Measurements from ENCODE around the gene CCDC33. TPM values are rescaled to one million over a fixed set of nuclear protein-coding genes. Genes with fewer than 3 reads are reported as not detected.

The CCDC33 gene
- total RNA-seq, 1 donor from 2014 or later: 0.25 TPM

- DNase-seq (ENCODE audit: low read depth): no peak
- Histone ChIP-seq H3K4me3 (ENCODE audit: low read depth, low read length) (no peak overlapping the region), H3K36me3 (ENCODE audit: control insufficient read depth, insufficient read depth, low read length) (no peaks in the 10 kb centered on the region), H3K27me3 (ENCODE audit: control insufficient read depth, insufficient read depth, low read length) (peaks cover 76% of the 10 kb centered on the region)
- TF ChIP-seq, protein P1, sequence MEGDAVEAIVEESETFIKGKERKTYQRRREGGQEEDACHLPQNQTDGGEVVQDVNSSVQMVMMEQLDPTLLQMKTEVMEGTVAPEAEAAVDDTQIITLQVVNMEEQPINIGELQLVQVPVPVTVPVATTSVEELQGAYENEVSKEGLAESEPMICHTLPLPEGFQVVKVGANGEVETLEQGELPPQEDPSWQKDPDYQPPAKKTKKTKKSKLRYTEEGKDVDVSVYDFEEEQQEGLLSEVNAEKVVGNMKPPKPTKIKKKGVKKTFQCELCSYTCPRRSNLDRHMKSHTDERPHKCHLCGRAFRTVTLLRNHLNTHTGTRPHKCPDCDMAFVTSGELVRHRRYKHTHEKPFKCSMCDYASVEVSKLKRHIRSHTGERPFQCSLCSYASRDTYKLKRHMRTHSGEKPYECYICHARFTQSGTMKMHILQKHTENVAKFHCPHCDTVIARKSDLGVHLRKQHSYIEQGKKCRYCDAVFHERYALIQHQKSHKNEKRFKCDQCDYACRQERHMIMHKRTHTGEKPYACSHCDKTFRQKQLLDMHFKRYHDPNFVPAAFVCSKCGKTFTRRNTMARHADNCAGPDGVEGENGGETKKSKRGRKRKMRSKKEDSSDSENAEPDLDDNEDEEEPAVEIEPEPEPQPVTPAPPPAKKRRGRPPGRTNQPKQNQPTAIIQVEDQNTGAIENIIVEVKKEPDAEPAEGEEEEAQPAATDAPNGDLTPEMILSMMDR (IDR thresholded peaks at IDR 0.05; ENCODE audit: insufficient read depth, low read length, poor library complexity, severe bottlenecking): no peak
Observed at GRCh38 chr15:74304431-74304830, 68.3 kb downstream of the CCDC33 start.

DNA sequence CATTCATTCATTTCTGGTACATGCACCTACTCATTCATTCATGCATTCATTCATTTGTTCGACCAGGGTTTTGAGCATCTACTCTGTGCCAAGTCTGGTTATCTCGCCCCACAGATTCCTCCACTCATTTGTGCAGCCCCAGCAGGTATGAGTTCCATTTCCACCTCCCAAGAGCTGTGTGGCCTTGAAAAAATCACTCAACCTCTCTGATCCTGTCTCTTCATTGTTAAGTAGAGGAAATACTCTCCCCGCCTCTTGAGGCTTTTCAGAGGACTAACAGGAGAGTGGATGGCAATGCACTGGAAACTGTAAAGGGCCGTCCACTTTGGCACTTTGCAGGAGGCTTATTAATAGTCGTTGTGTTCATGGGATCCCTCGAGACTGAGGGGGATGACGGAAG, 69.6 kb downstream of the CCDC33 start:
- peaks cover 69% of the 10 kb centered on the region for H3K27me3 ChIP-seq (ENCODE audit: control insufficient read depth, insufficient read depth, low read length)
- H3K36me3 ChIP-seq (ENCODE audit: control insufficient read depth, insufficient read depth, low read length): no peaks in the 10 kb centered on the region
- H3K4me3 ChIP-seq (ENCODE audit: low read depth, low read length): no peak overlapping the region
- TF ChIP-seq, protein P1 (IDR thresholded peaks at IDR 0.05; ENCODE audit: insufficient read depth, low read length, poor library complexity, severe bottlenecking): no peak
- no peak for DNase-seq (ENCODE audit: low read depth)

DNA sequence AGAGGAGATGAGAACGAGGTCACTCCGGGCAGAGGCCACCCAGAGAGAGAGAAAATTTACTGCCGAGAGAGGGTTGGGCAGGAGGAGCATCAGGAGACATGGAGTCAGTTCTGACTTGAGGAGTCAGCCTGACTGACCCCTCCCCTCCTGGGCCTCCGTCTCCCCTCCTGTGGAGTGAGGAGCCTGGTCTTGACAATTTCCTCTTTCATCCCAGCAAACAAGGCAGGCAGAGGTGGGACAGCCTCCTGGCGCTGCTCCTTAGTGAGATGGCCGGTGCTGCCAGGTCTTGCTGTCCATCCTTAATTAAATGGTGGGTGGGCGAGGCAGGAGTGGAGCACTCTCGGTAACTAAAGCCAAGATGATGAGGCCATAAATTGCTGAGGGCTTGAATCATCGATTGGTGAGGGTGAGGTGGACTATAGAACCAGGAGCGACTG, 70.7 kb downstream of the CCDC33 start:
- TF ChIP-seq, protein P1 (IDR thresholded peaks at IDR 0.05; ENCODE audit: insufficient read depth, low read length, poor library complexity, severe bottlenecking): no peak
- H3K36me3 ChIP-seq (ENCODE audit: control insufficient read depth, insufficient read depth, low read length): no peaks in the 10 kb centered on the region
- peaks cover 62% of the 10 kb centered on the region for H3K27me3 ChIP-seq (ENCODE audit: control insufficient read depth, insufficient read depth, low read length)
- DNase-seq (ENCODE audit: low read depth): no peak
- H3K4me3 ChIP-seq (ENCODE audit: low read depth, low read length): no peak overlapping the region

DNA sequence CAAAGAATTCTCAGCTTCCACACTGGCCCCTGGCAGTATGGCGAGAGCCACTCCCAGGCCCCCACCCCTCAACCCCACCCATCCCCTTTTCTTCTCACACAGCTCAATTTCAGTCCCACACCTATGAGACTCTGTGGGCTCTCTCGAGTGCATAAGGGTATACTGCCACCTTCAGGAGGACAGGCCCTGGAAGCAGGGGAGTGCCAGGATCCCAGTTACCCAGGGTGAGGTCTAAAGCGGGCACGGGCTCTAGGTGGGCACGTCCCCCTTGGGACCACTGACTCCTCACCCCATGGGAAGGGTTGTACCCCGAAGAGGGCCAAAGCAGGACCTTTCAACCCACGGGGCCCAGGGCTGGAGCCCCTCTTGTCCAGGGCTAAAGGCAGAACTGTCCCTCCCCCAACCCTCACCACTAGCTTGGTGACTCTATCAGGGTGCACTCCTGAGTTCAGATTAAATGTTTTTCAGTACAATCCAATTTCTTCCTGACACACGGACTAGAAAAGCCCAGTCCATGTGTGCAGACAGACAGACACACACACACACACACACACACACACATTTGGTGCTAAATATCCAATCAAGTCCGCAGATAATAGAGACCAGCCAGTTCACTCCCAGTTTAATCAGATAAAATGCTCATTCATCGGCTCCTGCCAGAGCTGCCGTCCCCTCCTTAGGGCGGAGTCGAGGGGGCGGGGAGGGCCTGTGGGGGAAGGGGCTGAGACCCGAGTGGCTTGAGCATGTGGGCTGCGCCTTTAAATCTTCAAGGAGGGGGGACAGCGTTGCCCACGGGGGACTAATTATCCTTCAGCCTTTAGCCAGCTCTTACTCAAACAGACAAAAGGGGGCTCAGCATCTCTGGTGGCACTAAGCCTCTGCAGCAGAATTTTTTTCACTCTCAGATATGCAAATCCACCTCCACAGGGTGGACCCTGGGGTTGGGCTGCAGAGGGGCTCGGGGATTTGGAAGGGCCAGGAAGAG, 72.0 kb downstream of the CCDC33 start:
- H3K27me3 ChIP-seq (ENCODE audit: control insufficient read depth, insufficient read depth, low read length): peaks cover 56% of the 10 kb centered on the region
- DNase-seq (ENCODE audit: low read depth): no peak

DNA sequence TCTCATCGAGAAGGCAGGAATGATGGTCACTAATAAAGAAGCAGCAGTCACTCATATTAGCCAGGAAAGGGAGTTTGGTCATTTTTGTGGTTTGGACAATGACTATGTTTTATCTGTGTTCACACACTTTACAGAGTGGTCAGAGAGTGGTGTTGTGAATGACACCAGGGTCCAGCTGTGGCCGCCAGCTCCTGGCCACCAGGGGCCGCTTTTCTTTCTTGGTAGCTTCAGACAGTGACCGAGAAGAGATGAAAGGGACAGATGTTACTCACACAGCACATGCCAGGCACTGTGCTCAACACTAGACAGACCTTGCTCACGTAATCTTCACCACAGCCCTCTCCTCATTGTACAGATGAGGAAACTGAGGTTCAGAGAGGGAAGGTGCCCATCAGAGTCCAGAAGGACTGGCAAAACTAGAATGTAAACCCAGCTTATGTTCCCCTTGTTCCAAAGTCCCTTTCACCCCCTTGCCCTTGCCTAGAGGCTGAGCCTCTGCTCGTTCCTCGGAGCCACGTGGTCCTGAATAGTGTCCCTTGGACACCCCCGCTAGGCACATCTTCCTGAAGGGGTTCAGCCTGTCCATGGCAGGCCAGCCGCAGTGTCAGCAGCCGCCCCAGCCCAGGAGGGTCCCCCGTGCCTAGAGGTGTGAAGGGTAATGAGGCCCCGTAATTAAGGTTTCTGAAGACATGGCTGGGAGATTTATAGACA, 75.8 kb downstream of the CCDC33 start:
- TF ChIP-seq, protein P1 (IDR thresholded peaks at IDR 0.05; ENCODE audit: insufficient read depth, low read length, poor library complexity, severe bottlenecking): peak; percentile 78
- Histone ChIP-seq H3K27me3 (ENCODE audit: control insufficient read depth, insufficient read depth, low read length) (peaks cover 27% of the 10 kb centered on the region), H3K4me3 (ENCODE audit: low read depth, low read length) (no peak overlapping the region), H3K36me3 (ENCODE audit: control insufficient read depth, insufficient read depth, low read length) (no peaks in the 10 kb centered on the region)
- no peak for DNase-seq (ENCODE audit: low read depth)

More for the DNA sequence above, 72.0 kb downstream of the CCDC33 start:
- TF ChIP-seq, protein P1 (IDR thresholded peaks at IDR 0.05; ENCODE audit: insufficient read depth, low read length, poor library complexity, severe bottlenecking): peak; percentile 92
- Histone ChIP-seq H3K36me3 (ENCODE audit: control insufficient read depth, insufficient read depth, low read length) (no peaks in the 10 kb centered on the region), H3K4me3 (ENCODE audit: low read depth, low read length) (no peak overlapping the region)
